Left ventricle myocardium superior (tissue), 1 donor: ENCODE data around the gene HDAC8. TPM values are rescaled to one million over a fixed set of nuclear protein-coding genes. Genes with fewer than 3 reads are reported as not detected.

Experiments
- ATAC-seq: fragments of 200-7000 bp; cut with Tn5 transposase; one replicate; pipeline ENCODE4 v1.9.1; 2020; ENCODE audit warnings: mild to moderate bottlenecking, moderate library complexity
- DNase-seq: peaks from one replicate; pipeline ENCODE4 v3.0.0-alpha.2; 2020
- intact Hi-C: fragments of 100-400 bp; cut with micrococcal nuclease; formaldehyde crosslinking; loops from one replicate; pipeline ENCODE4 v1.11.0; 2022
- total RNA-seq: library from RNA; stranded (reverse); fragmentation: NEBNext Ultra II Directional; extraction: Animal tissue kit (Norgen Biotek cat#: 25700); gene quantifications from one replicate; pipeline ENCODE4 v1.2.1, GENCODE V29; 2021
- donor health status: DM: no; HTN: yes; CAD: no; lungs with severe emphysema.

HDAC8 gene
- total RNA-seq, 1 donor from 2014 or later = 18.3 TPM

GRCh38 chrX:72392816-72393800 lies 179.5 kb downstream of the HDAC8 start:
- intact Hi-C loops = no loop called here
- no peak for ATAC-seq

GRCh38 chrX:72392042-72392441 lies 180.6 kb downstream of the HDAC8 start:
- intact Hi-C loops = no loop called here
- DNase-seq (no peak), ATAC-seq (no peak)

More at GRCh38 chrX:72392816-72393800, 179.5 kb downstream of the HDAC8 start:
- DNase-seq = no peak

- no peak for DNase-seq
- no peak for ATAC-seq
These were observed 185.4 kb downstream of the HDAC8 start for GRCh38 chrX:72387247-72387646.

GRCh38 chrX:72382202-72382595 lies 190.4 kb downstream of the HDAC8 start:
- ATAC-seq = peak; percentile 98
- intact Hi-C loops = no loop called here

More at GRCh38 chrX:72387247-72387646, 185.4 kb downstream of the HDAC8 start:
- intact Hi-C loops = no loop called here

GRCh38 chrX:72381439-72382201 lies 191.0 kb downstream of the HDAC8 start:
- DNase-seq (no peak), ATAC-seq (peak; percentile 87)
- intact Hi-C loops = no loop called here

More at GRCh38 chrX:72382202-72382595, 190.4 kb downstream of the HDAC8 start:
- peak; percentile 22 for DNase-seq

- ATAC-seq (no peak), DNase-seq (no peak)
- intact Hi-C loops = no loop called here
These were observed 196.5 kb downstream of the HDAC8 start for GRCh38 chrX:72376124-72376523.

GRCh38 chrX:72373136-72373535 lies 199.5 kb downstream of the HDAC8 start:
- DNase-seq (no peak), ATAC-seq (no peak)
- intact Hi-C loops = no loop called here

GRCh38 chrX:72372735-72373134 lies 199.9 kb downstream of the HDAC8 start:
- DNase-seq (no peak), ATAC-seq (no peak)
- intact Hi-C loops = no loop called here

- ATAC-seq = no peak
- intact Hi-C loops = no loop called here
- no peak for DNase-seq
These were observed 201.2 kb downstream of the HDAC8 start for GRCh38 chrX:72371405-72371804.

GRCh38 chrX:72368796-72369195 lies 203.8 kb downstream of the HDAC8 start:
- DNase-seq (peak; percentile 27), ATAC-seq (peak; percentile 83)
- intact Hi-C loops = no loop called here

- ATAC-seq = no peak
- intact Hi-C loops = no loop called here
- DNase-seq = no peak
These were observed 205.1 kb downstream of the HDAC8 start for GRCh38 chrX:72367516-72367915.

- ATAC-seq (no peak), DNase-seq (no peak)
- intact Hi-C loops = no loop called here
These were observed 205.8 kb downstream of the HDAC8 start for GRCh38 chrX:72366701-72367454.

- no peak for ATAC-seq
- intact Hi-C loops = no loop called here
- DNase-seq = no peak
These were observed 206.5 kb downstream of the HDAC8 start for GRCh38 chrX:72366178-72366577.

GRCh38 chrX:72365126-72365525 lies 207.5 kb downstream of the HDAC8 start:
- no peak for ATAC-seq
- DNase-seq = no peak
- intact Hi-C loops = no loop called here

GRCh38 chrX:72360326-72360725 lies 212.3 kb downstream of the HDAC8 start:
- intact Hi-C loops = no loop called here
- no peak for ATAC-seq
- no peak for DNase-seq

- intact Hi-C loops = no loop called here
- no peak for ATAC-seq
- DNase-seq = no peak
These were observed 214.3 kb downstream of the HDAC8 start for GRCh38 chrX:72358313-72358712.

- DNase-seq (no peak), ATAC-seq (no peak)
- intact Hi-C loops = no loop called here
These were observed 219.9 kb downstream of the HDAC8 start for GRCh38 chrX:72352786-72353185.

- intact Hi-C loops = no loop called here
These were observed 220.9 kb downstream of the HDAC8 start for GRCh38 chrX:72351606-72352334.

GRCh38 chrX:72349190-72349589 lies 223.5 kb downstream of the HDAC8 start:
- no peak for ATAC-seq
- no peak for DNase-seq
- intact Hi-C loops = no loop called here

More at GRCh38 chrX:72351606-72352334, 220.9 kb downstream of the HDAC8 start:
- ATAC-seq (peak; percentile 31), DNase-seq (peak; percentile 27)
